GM19238 (cell line): ENCODE results near the gene FCF1.

Experiments
- DNase-seq: peaks from one replicate; pipeline ENCODE4 v3.0.0; 2011; ENCODE audit warnings: low spot score; ENCODE audit not compliant: insufficient read length

FCF1 gene

GRCh38 chr14:74712499-74713394 lies at the start of gene FCF1, which contains the start of gene AREL1:
FCF1 (plus strand) TSS chr14:74713144; CDS start chr14:74713198, 54 bp downstream.
AREL1 (minus strand) TSS chr14:74713080; CDS start chr14:74685615, 27,465 bp downstream.
- DNase-seq: peak; percentile 87

GRCh38 chr14:74663884-74664283 lies 49.1 kb upstream of the FCF1 start:
- DNase-seq: no peak

- no peak for DNase-seq
Measured at GRCh38 chr14:74664717-74665116, 48.2 kb upstream of the FCF1 start.

- no peak for DNase-seq
Measured at GRCh38 chr14:74667758-74668157, 45.2 kb upstream of the FCF1 start.

- DNase-seq: no peak
Measured at GRCh38 chr14:74669256-74669655, 43.7 kb upstream of the FCF1 start.

- no peak for DNase-seq
Measured at GRCh38 chr14:74669846-74670245, 43.1 kb upstream of the FCF1 start.

- DNase-seq: no peak
Measured at GRCh38 chr14:74670726-74671411, 42.1 kb upstream of the FCF1 start.

GRCh38 chr14:74671789-74672188 lies 41.2 kb upstream of the FCF1 start:
- DNase-seq: no peak

- DNase-seq: no peak
Measured at GRCh38 chr14:74673768-74674167, 39.2 kb upstream of the FCF1 start.

GRCh38 chr14:74675219-74675618 lies 37.7 kb upstream of the FCF1 start:
- no peak for DNase-seq

GRCh38 chr14:74682169-74682952 lies 30.6 kb upstream of the FCF1 start:
- DNase-seq: no peak

GRCh38 chr14:74683406-74683805 lies 29.5 kb upstream of the FCF1 start:
- DNase-seq: no peak

- peak; percentile 53 for DNase-seq
Measured at GRCh38 chr14:74684434-74684833, 28.5 kb upstream of the FCF1 start.

GRCh38 chr14:74685056-74685455 lies 27.9 kb upstream of the FCF1 start:
- no peak for DNase-seq

GRCh38 chr14:74685921-74686678 lies 26.8 kb upstream of the FCF1 start:
- DNase-seq: no peak

- DNase-seq: no peak
Measured at GRCh38 chr14:74691456-74691855, 21.5 kb upstream of the FCF1 start.

GRCh38 chr14:74693191-74693590 lies 19.8 kb upstream of the FCF1 start:
- no peak for DNase-seq

- no peak for DNase-seq
Measured at GRCh38 chr14:74695406-74695805, 17.5 kb upstream of the FCF1 start.

- DNase-seq: no peak
Measured at GRCh38 chr14:74697011-74697410, 15.9 kb upstream of the FCF1 start.

GRCh38 chr14:74697543-74697942 lies 15.4 kb upstream of the FCF1 start:
- DNase-seq: no peak

GRCh38 chr14:74697976-74698375 lies 15.0 kb upstream of the FCF1 start:
- DNase-seq: no peak
